CD1c-positive myeloid dendritic cell (primary cell): ENCODE measurements around the gene NHP2.
"Not testable (repeated sequence)": the region's sequence is repeated elsewhere in the genome, so short reads cannot be mapped to it uniquely, and the experiment has no call there.

Experiments used
- DNase-seq: peaks from one replicate; pipeline ENCODE4 v3.0.0-alpha.2; 2016; ENCODE audit errors: extremely low spot score

The NHP2 gene

DNA sequence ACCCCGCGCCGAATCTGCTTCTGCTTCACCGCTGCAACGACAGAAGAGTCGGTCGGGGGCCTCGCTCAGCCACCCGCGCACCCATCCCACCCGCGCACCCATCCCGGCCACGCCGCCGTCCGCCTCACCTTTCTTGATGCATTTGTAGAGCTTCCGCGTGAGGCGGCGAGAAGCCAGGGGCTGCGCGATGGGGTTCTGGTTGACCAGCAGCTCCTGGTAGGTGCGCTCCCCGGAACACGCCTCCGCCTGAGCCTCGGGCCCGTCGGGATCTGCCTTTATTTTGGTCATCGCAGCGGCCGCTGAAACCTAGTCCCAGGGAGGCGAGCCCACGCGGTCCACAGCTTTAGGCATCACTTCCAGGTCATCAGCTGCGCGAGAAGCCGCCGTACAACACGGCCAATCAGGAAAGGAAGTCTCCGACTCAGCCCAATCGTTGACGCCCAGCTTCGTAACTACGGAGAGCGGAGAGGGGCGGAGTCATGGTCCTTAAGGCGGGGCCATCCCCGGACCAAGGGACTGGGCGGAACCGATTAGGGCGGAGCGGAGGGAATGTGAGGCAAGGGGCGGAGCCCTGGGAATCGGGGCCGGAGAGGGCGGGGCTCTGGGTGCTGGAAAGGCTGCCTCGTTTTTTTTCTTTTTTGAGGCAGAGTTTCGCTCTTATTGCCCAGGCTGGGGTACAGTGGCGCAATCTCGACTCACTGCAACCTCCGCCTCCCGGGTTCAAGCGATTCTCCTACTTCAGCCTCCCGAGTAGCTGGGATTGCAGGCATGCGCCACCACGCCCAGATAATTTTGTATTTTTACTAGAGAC, at the start of gene NHP2:
Gene NHP2, minus strand, starts transcription at position 356 of the 811 bp plus-strand sequence. Its CDS starts 68 bp downstream, at position 288.
- DNase-seq = peak; percentile 99

GRCh38 chr5:178202541-178202940, 48.9 kb upstream of the NHP2 start:
- DNase-seq = no peak

- DNase-seq = peak; percentile 53
Observed at GRCh38 chr5:178201927-178202235, 48.2 kb upstream of the NHP2 start.

GRCh38 chr5:178201221-178201926, 47.7 kb upstream of the NHP2 start:
- DNase-seq = no peak

DNA sequence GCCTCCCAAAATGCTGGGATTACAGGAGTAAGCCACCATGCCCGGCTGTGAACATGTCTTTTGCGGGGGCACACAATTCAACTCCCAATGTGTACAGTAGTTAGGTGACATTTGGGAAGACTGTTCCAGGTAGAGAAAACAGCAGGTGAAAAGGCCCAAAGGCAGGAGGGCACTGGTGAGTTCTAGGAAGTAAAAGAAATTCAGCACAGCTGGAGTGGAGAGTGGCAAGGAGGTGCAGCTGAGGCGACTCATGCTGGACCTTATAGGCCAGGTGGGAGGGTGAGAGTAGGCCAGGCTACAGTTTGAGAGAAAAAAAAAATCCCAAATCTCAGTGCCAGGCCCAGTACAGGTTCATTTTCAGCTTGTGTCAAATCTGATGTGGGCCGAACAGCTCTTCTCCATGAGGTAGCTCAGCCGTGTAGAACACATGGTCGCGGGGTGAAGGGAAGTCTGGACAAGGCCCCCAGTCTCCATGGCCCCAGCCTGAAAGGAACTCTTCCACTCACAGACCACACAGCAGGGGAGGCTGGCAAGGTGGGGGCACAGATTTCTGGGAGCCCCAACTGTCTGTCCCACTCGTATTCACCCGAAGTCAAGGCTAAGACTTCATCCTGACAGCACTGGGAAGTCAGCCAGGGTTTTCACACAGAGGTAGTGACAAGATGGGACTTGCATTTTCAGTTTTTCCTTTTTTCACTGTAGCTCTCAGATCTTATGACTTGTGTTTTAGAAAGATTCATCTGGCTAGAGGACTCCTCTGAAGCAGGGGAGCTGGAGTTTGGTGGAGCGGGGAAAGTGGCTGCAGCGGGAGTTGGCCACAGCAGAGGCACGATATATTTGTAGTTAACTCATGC, 46.1 kb upstream of the NHP2 start:
- DNase-seq = no peak

GRCh38 chr5:178198706-178199105, 45.0 kb upstream of the NHP2 start:
- DNase-seq = no peak

DNA sequence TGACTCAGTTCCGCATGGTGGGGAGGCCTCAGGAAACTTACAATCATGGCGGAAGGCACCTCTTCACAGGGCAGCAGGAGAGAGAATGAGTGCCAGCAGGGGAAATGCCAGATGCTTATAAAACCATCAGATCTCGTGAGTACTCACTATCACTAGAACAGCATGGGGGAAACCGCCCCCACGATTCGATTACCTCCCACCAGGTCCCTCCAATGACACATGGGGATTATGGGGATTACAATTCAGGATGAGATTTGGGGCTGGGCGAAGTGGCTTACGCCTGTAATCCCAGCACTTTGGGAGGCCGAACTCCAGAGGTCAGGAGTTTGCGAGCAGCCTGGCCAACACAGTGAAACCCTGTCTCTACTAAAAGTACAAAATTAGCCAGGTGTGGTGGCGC, 44.5 kb upstream of the NHP2 start:
- not testable (repeated sequence) for DNase-seq

DNA sequence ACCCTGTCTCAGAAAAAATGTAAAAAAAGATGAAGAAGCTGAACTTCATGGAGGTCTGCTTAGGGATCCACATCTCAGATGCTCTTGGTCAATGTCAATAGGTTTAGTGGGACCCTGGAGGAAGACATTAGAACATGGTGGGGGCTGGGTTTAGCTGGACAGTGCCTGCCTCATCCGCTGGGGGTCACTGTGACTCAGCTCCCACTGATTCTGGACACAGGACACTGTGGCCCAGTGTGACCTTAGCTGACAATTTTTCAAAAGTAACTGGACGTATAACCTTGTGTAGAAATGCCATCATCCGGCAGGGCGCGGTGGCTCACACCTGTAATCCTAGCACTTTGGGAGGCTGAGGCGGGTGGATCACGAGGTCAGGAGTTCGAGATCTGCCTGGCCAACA, 43.3 kb upstream of the NHP2 start:
- no peak for DNase-seq

- no peak for DNase-seq
Observed at GRCh38 chr5:178196281-178196812, 42.7 kb upstream of the NHP2 start.

DNA sequence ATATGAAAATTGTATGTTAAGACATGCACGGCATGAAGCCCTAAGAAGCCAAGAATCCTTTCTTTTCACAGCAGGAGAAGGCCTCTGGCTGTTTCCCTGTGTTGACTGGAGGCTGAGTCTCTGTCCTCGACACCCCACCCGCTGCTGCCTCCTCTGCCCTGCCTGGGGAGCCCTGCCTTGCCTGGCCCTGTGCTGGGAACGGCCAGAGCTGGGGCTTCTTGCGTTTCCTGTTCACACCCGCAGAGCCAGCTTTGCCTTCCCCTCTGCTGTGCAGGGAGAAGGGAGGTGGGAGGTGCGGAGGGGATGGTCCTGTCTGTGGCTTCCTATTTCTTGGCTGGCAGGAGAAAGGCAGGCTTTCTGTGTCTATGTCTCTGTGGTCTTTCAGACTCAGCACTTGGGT, 40.3 kb upstream of the NHP2 start:
- peak; percentile 24 for DNase-seq

- DNase-seq = no peak
Observed at GRCh38 chr5:178193251-178193809, 39.6 kb upstream of the NHP2 start.

- DNase-seq = no peak
Observed at GRCh38 chr5:178192787-178193186, 39.1 kb upstream of the NHP2 start.

GRCh38 chr5:178192244-178192643, 38.6 kb upstream of the NHP2 start:
- DNase-seq = no peak

GRCh38 chr5:178191661-178192060, 38.0 kb upstream of the NHP2 start:
- no peak for DNase-seq

DNA sequence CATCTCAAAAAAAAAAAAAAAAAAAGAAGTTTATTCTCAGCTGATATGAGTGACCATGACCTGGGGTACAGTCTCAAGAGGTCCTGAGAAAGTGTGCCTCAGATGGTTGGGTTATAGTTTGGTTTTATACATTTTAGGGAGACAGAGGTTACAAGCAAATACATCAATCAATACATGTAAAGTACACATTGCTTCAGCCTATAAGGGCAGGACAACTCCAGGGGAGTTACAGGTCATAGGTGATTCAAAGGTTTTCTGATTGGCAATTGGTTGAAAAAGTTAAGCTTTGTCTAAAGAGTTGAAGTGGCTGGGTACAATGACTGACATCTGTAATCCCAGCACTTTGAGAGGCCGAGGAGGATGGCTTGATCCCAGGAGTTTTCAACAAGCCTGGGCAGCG, 35.7 kb upstream of the NHP2 start:
- DNase-seq = no peak

DNA sequence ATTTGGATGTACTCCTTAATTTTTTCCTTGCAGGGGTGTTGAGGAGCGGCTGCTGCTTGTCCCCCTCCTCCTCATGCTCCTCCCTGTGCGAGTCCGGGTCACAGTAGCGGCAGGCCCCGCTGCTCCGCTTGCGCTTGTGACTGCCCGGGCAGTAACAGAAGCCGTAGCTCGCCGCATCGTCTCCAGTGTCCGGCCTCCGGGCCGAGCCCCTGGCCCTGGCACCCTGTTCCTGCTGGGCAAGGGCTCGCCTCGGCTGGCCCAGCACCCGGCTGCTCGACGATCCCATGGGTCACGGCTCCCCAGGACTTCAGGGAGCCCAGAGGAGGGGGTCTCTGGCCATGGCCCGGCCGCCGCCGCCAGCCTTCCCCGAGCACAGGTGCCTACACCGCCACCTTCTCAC, 33.3 kb upstream of the NHP2 start, which contains the start of gene GMCL2:
Gene GMCL2, minus strand, starts transcription at position 358 of the 400 bp plus-strand sequence. Its CDS starts 72 bp downstream, at position 286.
- DNase-seq = no peak

- peak; percentile 40 for DNase-seq
Observed at GRCh38 chr5:178186427-178186826, 32.7 kb upstream of the NHP2 start.

DNA sequence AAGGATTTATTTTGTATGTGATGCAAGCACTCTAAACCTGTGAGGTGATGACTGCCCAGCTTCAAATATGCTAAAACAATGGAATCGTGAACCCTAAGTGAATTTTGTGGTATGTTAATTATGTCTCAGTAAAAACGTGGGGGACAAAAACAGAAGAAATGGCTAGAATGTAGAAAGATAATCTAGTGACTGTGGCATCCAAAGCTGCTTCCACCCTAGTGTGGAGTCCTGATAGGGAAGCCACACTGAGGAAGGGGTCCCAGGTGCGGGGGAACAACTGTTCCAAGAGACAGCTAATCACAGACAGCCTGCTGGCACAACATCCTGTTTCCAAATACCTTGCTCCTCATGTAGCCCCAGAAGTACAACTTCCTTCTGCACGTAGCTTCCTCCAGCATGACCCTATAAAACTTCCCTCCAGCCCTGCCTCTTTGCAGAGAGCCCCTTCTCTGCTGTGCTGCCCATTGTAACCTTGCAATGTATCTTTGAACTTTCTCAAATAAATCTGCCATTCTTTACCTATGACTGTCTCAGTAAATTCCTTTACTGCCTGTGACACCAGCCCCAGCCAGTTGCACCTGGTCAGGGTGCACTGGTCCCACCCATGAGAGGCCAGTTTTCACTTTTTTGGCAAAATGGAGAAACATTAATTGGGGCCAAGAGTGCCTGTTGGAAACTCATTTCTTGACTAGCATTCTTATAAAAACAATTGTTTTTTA, 28.6 kb upstream of the NHP2 start:
- peak; percentile 37 for DNase-seq

- no peak for DNase-seq
Observed at GRCh38 chr5:178180141-178180863, 26.6 kb upstream of the NHP2 start.

- no peak for DNase-seq
Observed at GRCh38 chr5:178177569-178177968, 23.9 kb upstream of the NHP2 start.
